Measurements from ENCODE around the gene ASAH2B. TPM values are rescaled to one million over a fixed set of nuclear protein-coding genes. Genes with fewer than 3 reads are reported as not detected.
A peak's percentile ranks its signal among the peaks of the same experiment; 100 is the strongest.
"Not testable (repeated sequence)": the region's sequence is repeated elsewhere in the genome, so short reads cannot be mapped to it uniquely, and the experiment has no call there.

Gene ASAH2B
- total RNA-seq (1 to 10 TPM; 1.3 TPM), total RNA-seq (2.3 to 8.0 reads per million in 2 donors)

GRCh38 chr10:50739618-50740292 lies at the start of gene ASAH2B:
Gene ASAH2B (plus strand): TSS chr10:50739936. CDS start chr10:50745131, 5,195 bp downstream.
- Mint-ChIP-seq H3K36me3 (ENCODE audit: low read depth) (peaks cover 2% of the 10 kb centered on the region), H3K27me3 (no peaks in the 10 kb centered on the region), H3K4me1 (peaks cover 22% of the 10 kb centered on the region), H3K4me3 (peak within 1 kb of the TSS; percentile 99), H3K27ac (peak within 1 kb of the TSS; percentile 93)
- H3K9me3 ChIP-seq (ENCODE audit: control insufficient read depth, low read length, poor library complexity, severe bottlenecking) = no peaks in the 10 kb centered on the region
- ATAC-seq = peak; percentile 78
- peak; percentile 35 to 55 (median 51) for DNase-seq

DNA sequence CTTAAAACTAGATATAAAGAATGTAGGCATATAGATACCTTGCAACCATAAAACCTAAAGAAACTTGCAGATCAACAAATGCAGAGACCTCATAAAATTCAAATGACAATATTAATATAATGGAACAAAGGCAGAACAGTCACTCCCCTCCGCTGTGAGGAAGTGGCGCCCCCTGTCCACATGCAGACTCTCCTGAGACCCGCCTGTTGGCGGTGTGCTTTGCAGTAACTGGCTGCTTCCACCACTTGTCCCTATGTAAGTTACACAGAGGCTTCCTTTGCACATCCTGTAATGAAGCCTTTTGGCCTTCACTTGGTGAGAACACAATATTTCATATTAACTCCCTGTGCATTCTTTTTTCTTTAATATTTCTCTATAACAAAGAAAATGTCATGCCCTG lies 41.9 kb upstream of the ASAH2B start:
- DNase-seq; ATAC-seq; H3K27ac Mint-ChIP-seq; H3K4me3 Mint-ChIP-seq; H3K4me1 Mint-ChIP-seq; H3K9me3 ChIP-seq (ENCODE audit: control insufficient read depth, low read length, poor library complexity, severe bottlenecking); H3K36me3 Mint-ChIP-seq (ENCODE audit: low read depth): not testable (repeated sequence)
- H3K27me3 Mint-ChIP-seq = peaks cover 18% of the 10 kb centered on the region

DNA sequence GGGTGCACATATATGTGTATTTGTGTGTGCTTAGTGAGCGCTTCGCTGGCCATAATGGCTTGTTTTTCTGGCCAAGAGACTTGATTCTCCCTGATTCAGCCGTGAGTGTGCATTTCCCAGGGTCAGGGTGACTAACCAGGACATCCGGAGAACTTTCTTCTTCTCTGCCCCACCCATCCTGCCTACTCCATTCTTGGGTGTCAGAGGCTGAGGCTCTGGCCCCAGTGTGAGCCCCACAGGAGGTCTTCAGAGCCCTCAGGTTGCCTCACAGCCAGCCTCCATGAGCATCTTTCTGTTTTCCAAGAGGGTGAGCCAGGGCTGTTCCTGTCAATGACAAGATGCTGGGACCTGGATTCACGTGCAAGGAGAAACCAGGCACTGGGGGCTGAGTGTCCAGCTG lies 37.8 kb upstream of the ASAH2B start:
- not testable (repeated sequence) for H3K27me3 Mint-ChIP-seq; H3K36me3 Mint-ChIP-seq (ENCODE audit: low read depth); H3K27ac Mint-ChIP-seq; H3K4me1 Mint-ChIP-seq; H3K4me3 Mint-ChIP-seq; ATAC-seq; DNase-seq; H3K9me3 ChIP-seq (ENCODE audit: control insufficient read depth, low read length, poor library complexity, severe bottlenecking)

GRCh38 chr10:50702997-50703396 lies 36.7 kb upstream of the ASAH2B start:
- not testable (repeated sequence) for H3K4me3 Mint-ChIP-seq; DNase-seq; H3K9me3 ChIP-seq (ENCODE audit: control insufficient read depth, low read length, poor library complexity, severe bottlenecking); H3K27me3 Mint-ChIP-seq; H3K36me3 Mint-ChIP-seq (ENCODE audit: low read depth); H3K4me1 Mint-ChIP-seq; ATAC-seq; H3K27ac Mint-ChIP-seq

DNA sequence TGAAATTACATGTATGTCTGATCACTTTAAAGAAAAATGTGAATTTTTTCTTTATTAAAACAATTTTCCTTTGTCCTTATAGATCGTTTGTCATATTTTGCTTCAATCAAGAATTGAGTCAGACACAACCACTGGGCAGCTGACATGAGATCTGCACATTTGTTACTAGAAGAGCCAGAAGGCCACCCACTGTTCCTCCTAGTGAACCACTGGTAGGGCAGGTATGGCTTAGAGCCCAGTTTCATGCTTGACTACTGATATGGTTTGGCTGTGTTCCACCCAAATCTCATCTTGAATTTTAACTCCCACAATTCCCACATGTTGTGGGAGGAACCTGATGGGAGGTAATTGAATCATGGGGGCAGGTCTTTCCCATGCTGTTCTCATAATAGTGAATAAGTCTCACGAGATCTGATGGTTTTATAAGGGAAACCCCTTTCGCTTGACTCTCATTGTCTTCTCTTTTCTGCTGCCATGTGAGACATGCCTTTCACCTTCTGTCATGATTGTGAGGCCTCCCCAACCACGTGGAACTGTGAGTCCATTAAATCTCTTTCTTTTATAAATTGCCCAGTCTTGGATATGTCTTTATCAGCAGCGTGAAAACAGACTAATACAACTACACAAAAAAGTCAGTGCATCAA lies 35.2 kb upstream of the ASAH2B start:
- not testable (repeated sequence) for H3K27ac Mint-ChIP-seq; DNase-seq; H3K27me3 Mint-ChIP-seq; H3K9me3 ChIP-seq (ENCODE audit: control insufficient read depth, low read length, poor library complexity, severe bottlenecking); ATAC-seq; H3K36me3 Mint-ChIP-seq (ENCODE audit: low read depth); H3K4me3 Mint-ChIP-seq; H3K4me1 Mint-ChIP-seq

DNA sequence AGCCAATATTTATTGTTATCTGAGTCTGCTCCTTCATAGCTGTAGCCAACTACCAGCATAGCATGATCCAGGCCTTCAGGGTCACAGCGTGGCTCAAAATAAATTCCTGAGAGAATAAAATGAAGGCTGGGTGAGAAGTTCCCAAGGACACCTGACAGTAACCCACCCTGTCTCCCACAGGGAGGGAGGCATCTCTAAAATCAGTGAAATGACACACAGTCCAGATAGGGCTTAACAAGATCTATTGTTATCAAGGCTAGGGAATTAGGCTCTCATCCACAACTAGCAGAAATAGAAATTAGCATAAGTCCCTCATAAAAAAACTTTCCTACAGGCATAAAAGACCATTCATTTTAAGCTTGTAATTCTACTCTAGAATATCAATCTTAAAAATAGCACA lies 33.7 kb upstream of the ASAH2B start:
- not testable (repeated sequence) for DNase-seq; H3K27ac Mint-ChIP-seq; H3K9me3 ChIP-seq (ENCODE audit: control insufficient read depth, low read length, poor library complexity, severe bottlenecking); H3K27me3 Mint-ChIP-seq; H3K4me1 Mint-ChIP-seq; H3K36me3 Mint-ChIP-seq (ENCODE audit: low read depth); ATAC-seq; H3K4me3 Mint-ChIP-seq

- not testable (repeated sequence) for H3K27me3 Mint-ChIP-seq; H3K27ac Mint-ChIP-seq; H3K9me3 ChIP-seq (ENCODE audit: control insufficient read depth, low read length, poor library complexity, severe bottlenecking); ATAC-seq; H3K4me1 Mint-ChIP-seq; H3K4me3 Mint-ChIP-seq; DNase-seq; H3K36me3 Mint-ChIP-seq (ENCODE audit: low read depth)
Observed at GRCh38 chr10:50710241-50710640, 29.5 kb upstream of the ASAH2B start.

DNA sequence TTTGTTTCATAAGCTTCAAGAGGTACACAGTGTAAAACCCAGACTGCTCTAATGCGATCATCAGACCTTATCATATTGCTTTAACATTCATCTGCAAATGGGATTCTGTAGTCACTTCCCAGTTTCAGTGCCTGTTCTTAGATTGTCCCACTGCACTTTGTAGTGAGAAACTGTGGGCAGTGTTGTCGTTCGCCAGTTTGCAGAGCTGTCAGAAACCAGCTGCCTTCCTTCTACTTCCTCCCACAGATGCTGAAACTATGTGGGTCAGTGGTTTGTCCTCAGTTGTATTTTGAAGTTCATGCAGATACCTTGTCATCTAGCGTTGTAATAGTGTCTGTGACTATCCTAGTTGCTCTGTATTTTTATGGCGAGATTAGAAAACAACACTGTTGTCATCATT lies 15.9 kb upstream of the ASAH2B start:
- not testable (repeated sequence) for H3K27ac Mint-ChIP-seq
- peaks cover 45% of the 10 kb centered on the region for H3K27me3 Mint-ChIP-seq

GRCh38 chr10:50728112-50728511 lies 11.6 kb upstream of the ASAH2B start:
- not testable (repeated sequence) for H3K27ac Mint-ChIP-seq; H3K36me3 Mint-ChIP-seq (ENCODE audit: low read depth); H3K4me3 Mint-ChIP-seq; H3K4me1 Mint-ChIP-seq; ATAC-seq; H3K9me3 ChIP-seq (ENCODE audit: control insufficient read depth, low read length, poor library complexity, severe bottlenecking); DNase-seq
- H3K27me3 Mint-ChIP-seq = peaks cover 53% of the 10 kb centered on the region

More for the DNA sequence above, 15.9 kb upstream of the ASAH2B start:
- peak; percentile 36 for ATAC-seq
- not testable (repeated sequence) for DNase-seq; H3K4me1 Mint-ChIP-seq; H3K4me3 Mint-ChIP-seq; H3K9me3 ChIP-seq (ENCODE audit: control insufficient read depth, low read length, poor library complexity, severe bottlenecking); H3K36me3 Mint-ChIP-seq (ENCODE audit: low read depth)

DNA sequence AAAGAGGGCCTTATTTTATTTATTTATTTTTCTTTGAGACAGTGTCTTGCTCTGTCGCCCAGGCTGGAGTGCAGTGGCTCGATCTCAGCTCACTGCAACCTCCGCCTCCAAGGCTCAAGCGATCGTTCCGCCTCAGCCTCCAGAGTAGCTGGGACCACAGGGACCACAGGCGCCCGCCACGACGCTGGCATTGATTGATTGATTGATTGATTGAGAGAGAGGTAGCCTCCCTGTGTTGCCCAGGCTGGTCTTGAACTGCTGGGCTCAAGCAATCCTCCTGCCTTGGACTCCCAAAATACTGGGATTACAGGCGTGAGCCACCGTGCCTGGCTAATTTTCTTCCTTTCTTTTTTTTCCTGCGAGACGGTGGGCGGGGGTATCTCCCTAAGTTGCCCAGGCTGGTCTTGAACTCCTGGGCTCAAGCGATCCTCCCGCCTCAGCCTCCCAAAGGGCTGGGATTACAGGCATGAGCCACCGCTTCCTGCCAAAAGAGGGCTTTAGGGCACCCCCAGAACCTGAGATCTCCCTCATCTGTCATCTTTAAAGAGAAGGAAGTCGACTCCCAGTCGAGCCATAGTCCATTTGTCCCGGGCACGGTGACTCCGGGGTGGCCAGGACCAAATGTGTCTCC lies 634 bp upstream of the ASAH2B start:
- not testable (repeated sequence) for H3K36me3 Mint-ChIP-seq (ENCODE audit: low read depth); H3K9me3 ChIP-seq (ENCODE audit: control insufficient read depth, low read length, poor library complexity, severe bottlenecking); ATAC-seq; DNase-seq; H3K27me3 Mint-ChIP-seq
- Mint-ChIP-seq H3K27ac (peak overlapping the region; percentile 93), H3K4me3 (peak overlapping the region; percentile 99), H3K4me1 (peaks cover 22% of the 10 kb centered on the region)

DNA sequence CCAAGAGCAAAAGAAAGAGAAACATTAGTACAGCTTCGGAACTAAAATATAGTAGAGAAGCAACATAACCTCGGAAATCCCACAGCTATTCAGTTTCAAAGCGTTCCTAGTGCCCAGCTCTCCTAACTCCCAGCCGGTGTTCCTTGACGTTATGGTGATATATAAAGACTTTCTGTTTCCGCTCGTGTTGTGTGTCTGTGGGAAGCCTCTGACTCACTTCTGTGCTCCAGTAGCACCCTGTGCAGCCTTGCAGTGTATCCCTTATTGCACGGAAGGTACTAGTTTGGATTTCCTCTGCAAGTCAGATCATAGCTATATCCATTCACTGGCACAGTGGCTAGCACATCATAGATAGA lies 535 bp downstream of the ASAH2B start:
- DNase-seq (no peak), ATAC-seq (peak; percentile 30)
- H3K36me3 Mint-ChIP-seq (ENCODE audit: low read depth) = peaks cover 2% of the 10 kb centered on the region
- H3K27ac Mint-ChIP-seq = peak overlapping the region; percentile 93
- no peaks in the 10 kb centered on the region for H3K27me3 Mint-ChIP-seq
- H3K4me1 Mint-ChIP-seq = peaks cover 22% of the 10 kb centered on the region
- H3K4me3 Mint-ChIP-seq = peak overlapping the region; percentile 99
- H3K9me3 ChIP-seq (ENCODE audit: control insufficient read depth, low read length, poor library complexity, severe bottlenecking) = no peaks in the 10 kb centered on the region

GRCh38 chr10:50742820-50743219 lies 3.1 kb downstream of the ASAH2B start:
- not testable (repeated sequence) for H3K27me3 Mint-ChIP-seq; ATAC-seq; H3K36me3 Mint-ChIP-seq (ENCODE audit: low read depth); H3K27ac Mint-ChIP-seq; DNase-seq; H3K4me3 Mint-ChIP-seq; H3K9me3 ChIP-seq (ENCODE audit: control insufficient read depth, low read length, poor library complexity, severe bottlenecking)
- H3K4me1 Mint-ChIP-seq = peaks cover 21% of the 10 kb centered on the region

DNA sequence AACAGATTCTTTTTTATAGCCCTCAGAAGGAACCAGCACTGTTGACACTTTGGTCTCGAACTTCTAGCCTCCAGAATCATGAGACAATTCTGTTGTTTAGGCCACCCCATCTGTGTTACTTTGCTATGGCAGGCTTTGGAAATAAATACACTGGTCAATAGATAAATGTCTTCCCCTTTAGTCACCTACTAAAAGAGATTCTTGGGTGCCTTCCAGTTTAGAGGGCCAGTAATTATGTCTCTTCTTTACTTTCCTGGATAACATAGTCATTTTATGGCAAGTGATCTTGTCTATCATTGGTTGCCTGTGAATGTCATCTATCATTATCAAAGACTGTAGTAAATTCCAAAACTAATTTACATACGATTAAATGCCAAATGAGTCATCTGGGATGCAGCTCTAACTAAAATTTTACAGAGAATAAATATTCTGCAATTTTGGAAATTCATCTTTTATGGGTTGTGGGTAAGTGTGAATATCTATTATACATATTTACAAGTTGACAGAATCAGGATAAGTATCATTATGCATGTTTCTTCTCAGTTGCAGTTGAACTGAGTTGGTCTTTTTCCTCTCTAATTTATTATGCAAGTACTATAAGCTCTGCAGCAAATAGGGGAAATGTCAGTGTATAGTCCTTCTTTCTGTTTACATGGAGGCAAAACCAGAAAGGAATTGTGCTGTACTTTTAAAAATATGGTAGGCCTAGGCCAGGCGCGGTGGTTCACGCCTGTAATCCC lies 27.2 kb downstream of the ASAH2B start:
- H3K9me3 ChIP-seq (ENCODE audit: control insufficient read depth, low read length, poor library complexity, severe bottlenecking); H3K27me3 Mint-ChIP-seq; H3K4me1 Mint-ChIP-seq; ATAC-seq; DNase-seq; H3K36me3 Mint-ChIP-seq (ENCODE audit: low read depth); H3K27ac Mint-ChIP-seq; H3K4me3 Mint-ChIP-seq: not testable (repeated sequence)

Measured in T-helper 17 cell (primary cell).